PFSK-1 (cell line): ENCODE results near the gene TPST1.

Experiments used
- POLR2AphosphoS5 ChIP-seq: IDR thresholded peaks from 2 replicates; pipeline ENCODE4 v1.6.1; 2012; ENCODE audit warnings: low read depth, mild to moderate bottlenecking, control low read depth, low read length, moderate library complexity
- REST ChIP-seq, 2 experiments: IDR thresholded peaks; 2 replicates each; pipeline versions ENCODE4 v1.6.1 to v1.8.0; 2011 to 2012; ENCODE audit warnings: low read depth in 2 of 2, low read length in 2 of 2, control low read depth in 1 of 2, inconsistent platforms in 1 of 2, mild to moderate bottlenecking in 1 of 2, moderate library complexity in 1 of 2; ENCODE audit not compliant: insufficient read depth in 1 of 2
- TAF1 ChIP-seq: IDR thresholded peaks from 2 replicates; pipeline ENCODE4 v1.6.1; 2012; ENCODE audit warnings: low read length, control low read depth, borderline replicate concordance; ENCODE audit not compliant: insufficient read depth

GRCh38 chr7:66261941-66262340 lies 56.8 kb downstream of the TPST1 start:
- TF ChIP-seq POLR2AphosphoS5 (no peak), TAF1 (no peak), REST (IDR thresholded peaks at IDR 0.05; ENCODE audit: insufficient read depth in 1 of 2, low read depth in 2 of 2, low read length in 2 of 2) (no peak)
